GM18517 (cell line): ENCODE results near the gene SORBS1.

Experiments used
- ATAC-seq: cut with Tn5 transposase; IDR thresholded peaks from one replicate; pipeline ENCODE4 v1.9.1; 2021; ENCODE audit warnings: mild to moderate bottlenecking, moderate library complexity; ENCODE audit not compliant: unreplicated experiment

The SORBS1 gene

DNA sequence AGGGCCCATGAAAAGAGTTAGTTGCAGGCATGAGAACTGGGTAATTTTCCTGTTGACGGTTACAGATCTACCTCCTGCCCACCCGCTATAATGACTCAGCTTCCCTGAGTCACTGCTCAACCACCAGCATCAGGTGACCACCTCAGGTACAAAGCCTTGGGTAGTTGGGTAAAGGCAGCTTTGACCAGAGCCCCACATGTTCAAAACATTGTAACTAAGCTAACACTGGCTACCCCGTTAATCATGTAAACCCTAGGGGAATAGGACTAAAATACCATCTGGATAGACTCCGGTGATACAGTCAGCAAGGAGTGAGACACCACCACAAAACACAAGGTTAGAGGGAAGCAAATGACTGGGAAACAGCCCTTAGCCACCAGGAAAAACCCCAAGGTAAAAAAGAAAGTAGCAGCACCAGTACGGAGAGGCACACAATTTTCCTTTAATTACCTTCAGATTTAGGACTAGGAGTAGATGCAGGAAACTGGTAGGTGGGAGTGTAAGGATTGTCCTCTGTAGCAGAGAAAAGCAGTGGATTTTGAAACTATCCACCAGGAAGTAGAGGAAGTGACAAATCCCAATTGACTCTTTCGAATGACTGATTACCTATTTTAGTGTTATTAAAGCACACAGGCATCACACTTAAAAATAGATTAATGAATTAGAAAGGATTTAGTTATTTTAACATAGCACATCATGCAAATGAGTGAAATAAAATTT lies 166.8 kb downstream of the SORBS1 start:
- ATAC-seq = peak; percentile 57

DNA sequence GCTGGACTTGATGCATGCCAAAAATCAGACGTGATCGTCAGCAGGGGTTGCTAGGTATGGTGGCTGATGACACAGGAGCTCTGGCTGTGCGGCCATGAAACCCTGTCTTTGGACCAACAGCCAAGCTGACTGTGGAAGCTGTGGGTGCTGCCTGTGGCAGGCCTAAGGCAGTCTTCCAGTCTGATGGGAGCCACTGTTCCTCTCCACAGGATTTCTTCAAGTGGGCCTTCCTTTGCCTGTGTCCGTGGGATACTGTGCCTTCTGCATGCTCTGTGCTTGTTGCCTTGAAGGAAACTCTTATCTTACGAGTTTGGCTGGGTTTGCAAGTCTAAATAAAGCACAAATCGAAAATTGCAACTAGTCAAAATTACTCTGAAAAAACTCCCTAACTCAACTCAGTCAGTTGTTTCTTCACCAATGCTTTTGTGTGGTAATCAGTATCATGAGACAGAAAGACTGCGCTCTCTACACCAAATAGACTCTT lies 168.4 kb downstream of the SORBS1 start:
- ATAC-seq = peak; percentile 61

DNA sequence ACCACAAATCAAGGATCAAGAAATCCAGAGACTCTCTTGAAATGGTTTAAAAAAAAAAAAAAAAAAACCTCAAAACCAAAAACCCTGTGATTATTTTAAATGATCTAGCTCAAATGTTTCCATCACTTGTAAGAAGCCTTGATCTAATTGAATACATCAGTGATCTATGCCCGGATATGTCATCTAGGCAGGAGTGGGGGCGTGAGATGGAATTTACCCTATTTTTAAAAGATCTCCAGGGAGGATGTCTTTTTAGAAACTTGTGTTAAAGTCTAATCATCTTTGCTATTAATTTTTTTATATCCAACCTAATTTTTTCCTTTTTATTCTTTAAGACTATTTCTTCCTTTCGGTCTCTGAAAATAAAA lies 169.0 kb downstream of the SORBS1 start:
- no peak for ATAC-seq

DNA sequence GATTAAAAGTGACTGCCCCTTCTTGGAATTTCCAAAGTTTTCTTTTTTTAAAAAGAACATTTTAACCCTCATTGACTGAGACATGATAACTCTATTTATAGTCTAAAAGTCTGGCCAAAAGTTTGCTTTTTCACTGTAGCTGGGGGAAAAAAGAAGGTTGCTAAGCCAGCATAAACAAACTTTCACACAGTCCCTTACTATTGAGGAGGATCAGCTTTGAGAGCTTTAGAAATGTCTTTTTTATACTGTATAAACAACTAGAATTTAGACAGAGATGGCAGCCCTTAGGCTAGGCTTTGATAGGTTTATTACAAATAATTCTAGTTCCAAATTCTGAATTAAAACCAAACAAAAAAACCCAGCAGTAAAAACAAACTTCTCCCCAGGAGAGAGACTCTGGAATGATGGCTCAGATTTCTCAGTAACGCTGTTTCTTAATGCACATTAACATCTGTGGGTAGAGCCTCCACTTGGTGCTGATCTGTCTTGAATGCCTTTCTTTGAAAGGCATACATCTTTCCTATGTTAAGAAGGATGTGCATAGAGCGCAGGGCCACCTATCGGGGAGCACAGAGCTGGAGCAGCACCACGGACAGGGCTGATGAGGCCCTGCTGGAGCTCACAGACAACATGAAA lies 169.5 kb downstream of the SORBS1 start:
- no peak for ATAC-seq

DNA sequence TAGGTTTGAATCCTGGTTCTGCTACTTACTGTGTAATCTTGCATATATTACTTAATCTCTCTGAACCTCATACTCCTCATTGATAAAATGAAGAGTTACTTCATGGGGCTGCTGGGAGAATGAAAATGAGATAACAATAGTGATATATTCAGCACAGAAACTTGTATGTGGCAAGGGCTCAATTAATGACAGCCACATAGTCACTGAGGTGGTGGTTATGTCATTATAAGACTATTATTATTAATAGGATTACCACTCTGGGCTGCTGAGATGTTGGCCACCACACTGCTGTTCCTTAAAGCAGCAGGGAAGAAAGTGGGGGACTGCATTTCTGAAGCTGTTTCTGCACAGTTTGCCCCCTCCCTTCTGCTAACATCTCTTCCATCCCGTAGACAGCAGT lies 170.0 kb downstream of the SORBS1 start:
- no peak for ATAC-seq

DNA sequence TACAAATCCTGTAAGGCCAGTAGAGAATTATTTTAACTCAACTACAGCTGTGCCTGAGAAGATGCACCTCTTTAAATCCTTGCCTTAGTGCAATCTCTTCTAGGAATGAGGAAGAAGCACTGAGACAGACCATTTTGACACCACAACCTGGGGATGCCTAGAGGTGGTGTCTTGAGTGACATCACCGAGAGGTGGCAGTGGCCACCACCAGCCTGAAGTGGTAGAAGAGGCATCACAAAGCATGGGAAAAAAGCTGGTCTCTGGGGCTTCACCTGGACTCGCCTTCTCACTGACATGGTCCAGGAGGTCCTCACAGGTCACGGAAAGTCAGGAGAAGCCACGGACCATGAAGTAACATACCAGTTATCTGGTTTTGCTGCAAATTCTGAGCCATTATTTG lies 171.2 kb downstream of the SORBS1 start:
- no peak for ATAC-seq

DNA sequence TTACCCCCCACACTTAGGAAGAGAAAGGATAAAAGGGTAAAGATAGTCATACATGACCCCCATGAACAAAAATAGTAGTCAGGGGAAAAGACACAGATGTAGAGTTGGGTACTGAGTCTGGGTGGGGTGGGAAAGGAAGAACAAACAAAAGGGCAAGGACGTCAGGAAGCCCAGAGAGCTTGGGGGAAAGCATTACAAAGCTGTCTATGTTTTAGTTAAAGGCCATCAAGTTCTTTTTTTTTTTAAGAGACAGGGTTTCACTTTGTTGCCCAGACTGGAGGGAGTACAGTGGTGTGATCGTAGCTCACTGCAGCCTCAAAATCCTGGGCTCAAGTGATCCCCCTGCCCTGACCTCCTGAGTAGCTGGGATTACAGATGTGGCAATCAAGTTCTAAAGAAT lies 172.0 kb downstream of the SORBS1 start:
- ATAC-seq = no peak

DNA sequence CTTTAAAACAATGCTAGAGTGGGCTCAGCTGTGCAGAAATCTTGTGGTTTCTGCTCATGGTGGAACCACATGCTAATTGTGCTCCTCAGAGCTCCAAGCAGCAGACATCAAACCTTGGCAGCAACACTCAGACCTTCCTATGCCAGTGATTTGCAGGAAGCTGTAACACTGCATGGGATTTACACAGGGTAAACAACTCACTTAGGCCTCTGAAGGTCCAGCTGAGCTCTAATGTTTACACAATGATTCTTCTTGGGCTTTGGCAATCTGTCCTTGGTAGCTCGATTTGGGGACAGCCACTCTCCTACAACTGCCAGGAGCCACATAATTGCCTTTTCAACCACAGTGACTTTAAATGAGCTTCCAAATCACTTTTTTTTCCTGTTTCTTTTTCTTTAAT lies 172.6 kb downstream of the SORBS1 start:
- no peak for ATAC-seq

DNA sequence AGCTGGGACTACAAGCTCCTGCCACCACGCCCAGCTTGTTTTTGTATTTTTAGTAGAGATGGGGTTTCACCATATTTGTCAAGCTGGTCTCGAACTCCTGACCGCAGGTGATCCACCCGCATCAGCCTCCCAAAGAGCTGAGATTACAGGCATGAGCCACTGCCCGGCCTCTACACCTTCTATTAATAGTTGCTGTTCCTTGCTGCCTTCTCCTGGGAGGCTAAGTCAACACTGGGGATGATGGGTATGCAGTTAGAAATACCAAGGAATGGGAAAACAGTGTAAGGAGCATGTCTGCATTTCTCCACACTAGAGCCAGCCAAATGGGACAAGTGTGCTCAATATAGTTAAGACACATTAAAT lies 173.1 kb downstream of the SORBS1 start:
- no peak for ATAC-seq

DNA sequence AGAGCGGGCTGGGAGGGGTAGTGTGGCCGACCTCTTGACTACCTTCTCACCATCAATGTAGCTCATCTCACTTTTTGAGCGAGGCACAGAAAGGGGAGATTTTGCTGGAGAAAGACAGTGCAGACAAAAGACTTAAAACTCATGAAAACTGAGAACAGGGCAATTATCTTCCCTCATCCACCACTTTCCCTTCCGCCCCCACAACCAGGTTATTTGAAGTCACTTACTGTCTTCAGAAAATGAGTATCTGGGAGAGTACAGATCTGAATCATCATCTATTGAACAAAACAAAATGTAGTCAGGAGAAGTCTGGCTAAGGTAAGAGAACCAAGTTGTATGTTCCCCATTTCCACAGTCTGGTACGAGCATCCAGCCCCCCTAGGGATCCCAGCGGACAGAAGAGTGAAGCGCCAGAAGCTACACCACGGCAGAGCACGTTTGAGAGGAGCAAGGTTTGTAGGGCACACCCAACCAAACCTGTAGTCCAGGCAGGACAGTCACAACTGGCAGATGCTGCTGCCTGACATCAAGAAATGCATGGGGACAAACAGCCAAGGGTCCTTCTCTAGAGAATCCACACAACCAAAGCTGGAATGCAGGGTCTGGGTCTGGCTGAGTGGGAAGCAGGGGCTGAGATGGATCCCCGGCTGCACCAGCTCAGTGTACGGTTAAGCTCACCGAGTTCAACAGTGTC lies 177.0 kb downstream of the SORBS1 start:
- no peak for ATAC-seq

DNA sequence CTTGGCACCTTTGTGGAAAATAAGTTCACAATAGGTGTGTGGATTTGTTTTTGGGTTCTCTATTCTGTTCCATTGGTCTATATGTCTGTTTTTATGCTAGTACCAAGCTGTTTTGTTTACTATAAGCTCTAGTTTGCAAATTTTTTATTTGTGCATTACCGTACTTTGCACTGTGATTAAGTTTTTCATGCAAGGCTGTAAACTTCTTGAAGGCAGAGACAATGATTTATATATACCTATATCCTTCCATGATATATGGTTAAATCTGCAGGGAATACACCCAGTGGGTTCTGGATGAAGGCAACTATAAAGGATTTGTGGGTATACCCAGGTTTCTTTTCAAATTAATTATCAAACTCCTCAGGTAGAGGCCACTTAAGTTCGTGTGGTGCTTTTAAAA lies 178.6 kb downstream of the SORBS1 start:
- ATAC-seq = no peak

DNA sequence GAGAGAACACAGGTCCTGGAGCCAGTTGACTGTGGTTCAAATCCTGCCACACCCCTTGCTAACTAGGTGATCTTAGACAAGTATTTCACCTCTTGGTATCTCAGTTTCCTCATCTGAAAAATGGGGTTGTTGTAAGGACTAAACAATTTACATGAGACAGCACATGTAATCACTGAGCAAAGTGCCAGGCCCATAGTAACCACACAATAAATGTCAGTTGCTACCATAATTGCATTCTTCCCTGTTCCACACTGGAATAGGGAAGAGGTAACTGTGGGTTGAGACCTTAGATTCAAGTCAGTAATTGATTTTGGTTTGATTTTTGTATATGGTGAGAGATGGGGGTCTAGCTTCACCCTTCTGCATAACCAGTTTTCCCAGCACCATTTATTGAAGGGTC lies 179.0 kb downstream of the SORBS1 start:
- no peak for ATAC-seq

DNA sequence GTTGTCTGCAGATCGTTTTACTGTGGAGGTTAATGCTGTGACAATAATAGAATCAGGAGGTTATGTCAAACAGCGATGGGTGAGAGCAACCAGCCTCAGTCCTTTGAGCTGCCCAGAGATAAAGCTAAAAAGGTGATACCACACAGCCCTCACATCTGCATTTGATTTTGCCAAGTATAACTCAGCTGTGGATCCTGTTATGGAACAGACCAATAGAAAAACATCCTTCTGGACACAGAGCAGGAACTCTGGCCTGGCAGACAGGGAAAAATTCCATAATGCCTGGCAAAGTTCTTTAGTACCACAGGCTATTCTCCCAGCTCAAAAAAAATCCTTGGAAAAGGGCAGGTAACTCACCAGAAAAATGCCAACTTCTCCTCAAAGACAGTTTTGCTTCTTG lies 183.2 kb downstream of the SORBS1 start:
- no peak for ATAC-seq

DNA sequence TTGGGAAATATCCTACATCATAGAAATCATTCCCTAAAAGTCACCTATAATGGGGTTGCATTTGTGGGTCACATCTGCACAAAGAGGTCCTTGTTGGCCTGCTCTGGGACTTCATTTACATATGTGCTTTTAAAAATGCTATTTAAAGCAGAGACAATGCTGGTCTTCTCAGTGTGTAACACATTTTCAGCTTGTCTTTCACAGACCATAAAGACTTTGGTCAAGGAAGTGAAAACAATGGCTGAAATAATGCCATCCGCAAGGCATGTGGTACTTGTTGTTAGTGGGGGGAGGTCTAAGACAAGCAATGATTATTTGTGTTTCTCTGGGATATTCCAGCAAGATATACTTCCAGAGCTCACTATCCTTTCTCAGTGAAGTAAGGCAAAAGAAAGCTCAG lies 185.8 kb downstream of the SORBS1 start:
- no peak for ATAC-seq

DNA sequence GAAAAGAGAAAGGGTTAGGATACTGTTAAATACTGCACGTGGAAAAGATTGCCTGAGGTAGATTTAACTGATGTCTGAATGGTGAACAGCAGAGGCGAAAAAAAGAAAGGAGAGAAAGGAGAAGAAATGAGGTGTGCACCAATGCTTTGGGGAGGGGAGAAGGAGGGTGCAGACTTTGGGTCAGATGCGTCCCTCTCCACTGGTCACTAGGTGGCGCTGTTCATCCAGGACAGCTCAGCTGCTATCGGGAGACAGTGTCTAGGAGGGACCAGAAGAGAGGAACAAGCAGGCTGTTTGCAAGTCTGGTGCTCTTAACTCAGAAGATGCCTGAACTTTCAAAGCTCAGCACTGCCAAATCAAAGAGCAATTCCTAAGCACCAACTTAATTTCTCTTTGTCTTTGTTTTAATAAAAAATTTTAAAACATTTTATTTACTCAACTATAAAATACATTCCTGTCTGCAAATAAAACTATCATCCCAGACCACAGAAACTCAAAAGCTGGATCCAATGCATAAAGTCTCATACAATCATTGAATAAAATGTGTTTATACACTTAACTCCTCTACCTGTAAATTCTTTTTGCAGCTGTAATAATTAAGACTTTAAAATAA lies 186.5 kb downstream of the SORBS1 start:
- ATAC-seq = peak; percentile 88

DNA sequence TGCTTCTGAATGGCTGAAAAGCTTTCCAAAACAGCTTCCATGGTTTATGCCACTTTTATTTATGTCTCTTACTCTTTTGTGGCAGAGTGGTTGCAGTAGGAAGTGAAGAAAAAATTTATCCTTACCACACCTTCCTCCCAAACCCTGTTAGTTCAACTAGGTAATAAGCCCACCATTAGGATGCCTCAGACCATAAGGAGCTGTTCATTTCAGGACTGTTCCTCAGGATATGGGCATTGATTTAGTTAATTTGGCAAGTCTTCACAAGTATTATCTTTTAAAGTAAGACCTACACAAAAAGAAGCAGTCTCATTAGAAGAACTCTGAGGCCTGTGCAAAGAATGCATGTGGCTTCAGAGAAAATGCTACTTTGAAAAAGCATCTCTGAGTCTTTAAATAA lies 187.5 kb downstream of the SORBS1 start:
- ATAC-seq = no peak

DNA sequence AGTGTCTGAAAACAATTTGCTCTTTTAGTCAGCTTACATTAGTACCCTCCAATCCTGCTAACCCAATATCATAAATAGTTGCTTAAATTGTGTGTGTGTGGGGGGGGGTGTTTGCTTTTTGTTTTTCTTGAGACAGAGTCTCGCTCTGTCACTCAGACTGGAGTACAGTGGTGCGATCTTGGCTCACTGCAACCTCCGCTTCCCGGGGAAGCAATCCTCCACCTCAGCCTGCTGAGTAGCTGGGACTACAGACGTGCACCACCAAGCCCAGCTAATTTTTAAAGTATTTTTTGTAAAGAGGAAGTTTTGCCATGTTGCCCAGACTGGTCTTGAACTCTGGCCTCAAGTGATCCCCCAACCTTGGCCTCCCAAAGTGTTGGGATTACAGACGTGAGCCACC lies 196.8 kb downstream of the SORBS1 start:
- ATAC-seq = no peak

DNA sequence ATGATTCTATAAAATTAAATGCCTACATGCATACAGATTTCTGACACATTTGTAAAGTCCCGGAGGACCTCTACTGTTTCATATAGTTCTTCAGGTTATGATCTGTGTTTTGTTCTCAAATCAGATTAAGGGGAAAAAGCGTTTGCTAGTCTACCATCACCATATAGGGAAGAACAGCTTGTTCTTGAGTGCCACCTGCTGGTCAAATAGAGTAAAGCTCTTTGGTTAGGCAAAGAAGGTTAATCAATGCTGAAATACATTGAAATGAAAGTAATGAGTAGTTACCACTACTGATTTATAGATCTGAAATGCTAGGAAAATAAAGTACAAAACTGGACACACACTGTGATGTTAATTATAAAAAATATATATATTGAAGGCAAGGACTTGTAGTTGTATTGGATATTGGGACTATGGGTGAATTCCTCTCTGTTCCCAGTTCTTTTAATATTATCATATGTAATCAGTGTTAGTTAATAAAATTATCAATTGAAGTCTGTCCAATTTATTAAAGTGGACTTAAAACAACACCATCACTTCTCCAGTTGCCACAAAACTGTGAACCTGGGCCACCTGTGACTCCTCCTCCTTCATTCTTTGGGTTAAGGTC lies 197.8 kb downstream of the SORBS1 start:
- ATAC-seq = peak; percentile 86

DNA sequence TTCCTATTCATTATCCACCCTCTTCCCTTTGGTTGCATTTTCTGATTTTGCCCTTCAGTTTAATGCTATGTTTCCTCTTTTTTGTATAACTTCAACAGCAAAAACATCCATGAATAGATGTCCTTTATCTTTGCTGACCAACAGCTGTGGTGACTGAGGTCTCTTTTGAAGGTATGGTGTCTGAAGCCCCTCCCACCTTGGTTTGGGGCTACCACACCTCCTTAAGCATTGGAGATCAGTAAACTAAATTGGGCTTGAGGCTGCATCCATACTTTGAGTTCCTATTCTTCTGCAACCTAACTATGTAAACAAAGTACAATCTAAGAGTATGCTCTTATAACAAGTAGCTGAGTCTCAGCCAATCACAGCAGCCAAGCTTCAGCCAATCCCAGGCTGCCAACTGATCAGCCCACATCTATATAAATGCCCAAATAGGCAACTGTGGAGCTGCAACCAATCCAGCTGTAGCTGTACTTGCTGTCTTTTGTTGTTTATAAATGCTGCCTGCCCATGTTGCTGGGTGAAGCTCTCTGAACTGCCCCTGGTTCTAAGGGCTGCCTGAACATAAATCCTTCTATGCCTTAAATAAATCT lies 201.0 kb downstream of the SORBS1 start:
- ATAC-seq = no peak

DNA sequence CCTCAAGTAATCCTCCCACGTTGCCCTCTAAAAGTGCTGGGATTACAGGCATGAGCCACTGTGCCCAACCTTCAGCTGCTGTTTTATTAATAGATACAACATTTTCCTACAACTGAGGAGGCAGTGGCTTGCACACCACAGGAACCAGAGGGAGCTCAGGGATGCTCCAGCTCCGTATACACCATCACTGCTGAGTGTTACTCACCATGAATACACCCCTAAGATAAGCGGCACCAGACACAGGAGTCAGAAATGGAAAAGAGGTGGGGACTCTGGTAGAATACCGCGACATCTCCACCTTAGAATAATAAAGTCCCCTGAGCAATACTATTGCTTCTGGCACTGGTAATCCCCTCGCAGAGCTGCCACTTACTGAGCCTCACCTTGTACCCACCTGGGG lies 201.7 kb downstream of the SORBS1 start:
- no peak for ATAC-seq
